ENCODE measurements around the gene CYB5R4. TPM values are rescaled to one million over a fixed set of nuclear protein-coding genes. Genes with fewer than 3 reads are reported as not detected.

Gene CYB5R4
- total RNA-seq, 2 donors from 2014 or later, result 13.7 to 18.9 TPM

GRCh38 chr6:83908813-83909212 lies 49.3 kb downstream of the CYB5R4 start:
- Histone ChIP-seq H3K27me3 (ENCODE audit: control insufficient read depth, insufficient read depth, low read length, poor library complexity, severe bottlenecking) (no peaks in the 10 kb centered on the region), H3K36me3 (ENCODE audit: control insufficient read depth, insufficient read depth, low read length) (no peaks in the 10 kb centered on the region), H3K4me1 (ENCODE audit: control insufficient read depth, insufficient read depth, low read length) (no peaks in the 10 kb centered on the region), H3K4me3 (ENCODE audit: low read length) (no peak overlapping the region), H3K9ac (ENCODE audit: extremely low read depth, low read length, poor library complexity, severe bottlenecking) (no peak overlapping the region), H3K9me3 (ENCODE audit: control insufficient read depth, low read length) (no peaks in the 10 kb centered on the region), H3K27ac (ENCODE audit: low read depth, low read length) (no peak overlapping the region)
- Mint-ChIP-seq H3K27ac (no peak overlapping the region), H3K4me3 (no peak overlapping the region), H3K36me3 (ENCODE audit: low read depth) (peaks cover 3% of the 10 kb centered on the region), H3K9me3 (peaks cover 3% of the 10 kb centered on the region), H3K27me3 (ENCODE audit: insufficient read depth) (no peaks in the 10 kb centered on the region), H3K4me1 (no peaks in the 10 kb centered on the region)
- TF ChIP-seq CTCF (conservative IDR thresholded peaks at IDR 0.05), result no peak
- 86 to 100% methylated on average over 1 to 2 of the region's 2 CpGs for WGBS, 2 experiments (ENCODE audit: insufficient coverage in 1 of 2, insufficient read length in 1 of 2)
- no peak for DNase-seq

GRCh38 chr6:83911278-83911677 lies 51.8 kb downstream of the CYB5R4 start:
- Mint-ChIP-seq H3K36me3 (ENCODE audit: low read depth) (peaks cover 3% of the 10 kb centered on the region), H3K27me3 (ENCODE audit: insufficient read depth) (no peaks in the 10 kb centered on the region), H3K27ac (peak overlapping the region; percentile 40), H3K4me1 (no peaks in the 10 kb centered on the region), H3K4me3 (no peak overlapping the region), H3K9me3 (peaks cover 3% of the 10 kb centered on the region)
- no peak for DNase-seq
- no peak for TF ChIP-seq CTCF (conservative IDR thresholded peaks at IDR 0.05)
- no peaks in the 10 kb centered on the region for H3K4me1 ChIP-seq (ENCODE audit: control insufficient read depth, insufficient read depth, low read length)
- H3K9me3 ChIP-seq (ENCODE audit: control insufficient read depth, low read length), result no peaks in the 10 kb centered on the region
- H3K27ac ChIP-seq (ENCODE audit: low read depth, low read length), result no peak overlapping the region
- H3K27me3 ChIP-seq (ENCODE audit: control insufficient read depth, insufficient read depth, low read length, poor library complexity, severe bottlenecking), result no peaks in the 10 kb centered on the region
- no peaks in the 10 kb centered on the region for H3K36me3 ChIP-seq (ENCODE audit: control insufficient read depth, insufficient read depth, low read length)
- no peak overlapping the region for H3K9ac ChIP-seq (ENCODE audit: extremely low read depth, low read length, poor library complexity, severe bottlenecking)
- H3K4me3 ChIP-seq (ENCODE audit: low read length), result no peak overlapping the region

GRCh38 chr6:83914953-83915352 lies 55.5 kb downstream of the CYB5R4 start:
- Mint-ChIP-seq H3K27ac (no peak overlapping the region), H3K9me3 (no peaks in the 10 kb centered on the region), H3K27me3 (ENCODE audit: insufficient read depth) (no peaks in the 10 kb centered on the region), H3K4me3 (no peak overlapping the region), H3K4me1 (no peaks in the 10 kb centered on the region), H3K36me3 (ENCODE audit: low read depth) (no peaks in the 10 kb centered on the region)
- Histone ChIP-seq H3K9me3 (ENCODE audit: control insufficient read depth, low read length) (no peaks in the 10 kb centered on the region), H3K4me1 (ENCODE audit: control insufficient read depth, insufficient read depth, low read length) (no peaks in the 10 kb centered on the region), H3K36me3 (ENCODE audit: control insufficient read depth, insufficient read depth, low read length) (no peaks in the 10 kb centered on the region), H3K4me3 (ENCODE audit: low read length) (no peak overlapping the region), H3K27ac (ENCODE audit: low read depth, low read length) (no peak overlapping the region), H3K27me3 (ENCODE audit: control insufficient read depth, insufficient read depth, low read length, poor library complexity, severe bottlenecking) (no peaks in the 10 kb centered on the region), H3K9ac (ENCODE audit: extremely low read depth, low read length, poor library complexity, severe bottlenecking) (no peak overlapping the region)
- TF ChIP-seq CTCF (conservative IDR thresholded peaks at IDR 0.05), result no peak
- 96% methylated on average over 1 of the region's 1 CpG; no CpG with 5 or more reads in 1 of the 2 experiments for WGBS, 2 experiments (ENCODE audit: insufficient coverage in 1 of 2, insufficient read length in 1 of 2)
- DNase-seq, result no peak

Data from endodermal cell (in vitro differentiated cells).